CD4-positive, alpha-beta T cell treated with Interleukin-10 for 1 hour (primary cell): Measurements from ENCODE around the gene ZSCAN1.

Source experiments
- DNase-seq: peaks from one replicate; pipeline ENCODE4 v3.0.0-alpha.2; 2020

Gene ZSCAN1

DNA sequence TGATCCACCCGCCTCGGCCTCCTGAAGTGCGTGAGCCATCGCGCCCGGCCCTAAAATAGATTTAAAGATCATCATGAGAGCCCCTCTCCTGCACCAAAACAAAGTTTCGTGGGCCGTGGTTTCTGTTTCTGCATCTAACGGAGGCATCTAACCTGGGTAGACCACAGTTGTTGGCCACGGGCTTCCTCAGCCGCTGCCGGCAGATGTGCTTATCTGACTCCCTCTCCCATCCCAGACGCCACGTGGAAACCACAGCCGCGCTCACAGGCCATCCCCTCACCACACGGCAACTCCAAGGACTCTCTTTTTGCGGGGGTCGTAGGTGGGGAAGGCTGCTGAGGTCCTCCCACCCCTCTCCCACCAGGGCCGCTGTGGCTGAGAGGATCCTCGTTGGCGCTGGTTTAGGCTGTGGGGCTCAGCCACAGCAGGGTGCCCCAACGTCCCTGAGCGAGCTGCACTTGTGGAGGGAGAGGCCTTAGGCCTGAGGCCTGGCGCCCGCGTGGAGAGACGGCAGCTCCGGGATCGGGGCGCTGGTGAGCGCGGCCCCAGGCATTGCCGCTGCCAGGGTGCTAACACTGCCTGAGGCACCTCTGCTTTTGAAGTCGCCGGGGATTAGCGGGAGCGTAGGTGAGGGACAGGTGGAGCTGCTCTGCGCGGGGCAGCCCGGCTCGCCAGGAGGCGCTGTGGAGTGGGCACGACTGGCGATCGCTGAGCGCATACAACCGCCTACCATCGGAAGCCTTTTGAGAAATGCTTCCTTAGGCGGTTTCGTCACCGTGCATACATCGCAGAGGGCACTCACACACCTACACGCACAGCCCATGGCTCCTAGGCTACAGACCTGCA is 8.9 kb downstream of the ZSCAN1 start:
- DNase-seq, result no peak

DNA sequence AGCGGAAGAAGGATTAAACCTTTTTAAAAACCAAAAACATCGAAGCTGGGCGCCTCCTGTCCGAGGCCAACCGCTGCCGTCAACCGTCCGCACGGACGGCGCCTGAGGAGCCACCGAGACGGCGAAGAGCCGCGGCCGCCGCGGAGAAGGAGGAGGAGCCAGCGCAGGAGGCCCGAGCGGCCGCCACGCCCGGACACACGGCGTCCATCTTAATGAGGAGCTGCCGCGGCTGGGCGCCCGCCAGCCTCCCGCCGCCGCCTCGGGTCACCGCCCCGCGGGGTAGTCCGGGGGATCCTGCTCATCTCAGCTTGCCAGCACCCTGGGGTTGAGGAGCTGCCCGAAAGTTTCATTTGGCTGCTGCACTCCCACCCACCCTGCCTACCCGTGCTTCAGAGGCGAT is 10.6 kb downstream of the ZSCAN1 start:
- DNase-seq, result no peak

DNA sequence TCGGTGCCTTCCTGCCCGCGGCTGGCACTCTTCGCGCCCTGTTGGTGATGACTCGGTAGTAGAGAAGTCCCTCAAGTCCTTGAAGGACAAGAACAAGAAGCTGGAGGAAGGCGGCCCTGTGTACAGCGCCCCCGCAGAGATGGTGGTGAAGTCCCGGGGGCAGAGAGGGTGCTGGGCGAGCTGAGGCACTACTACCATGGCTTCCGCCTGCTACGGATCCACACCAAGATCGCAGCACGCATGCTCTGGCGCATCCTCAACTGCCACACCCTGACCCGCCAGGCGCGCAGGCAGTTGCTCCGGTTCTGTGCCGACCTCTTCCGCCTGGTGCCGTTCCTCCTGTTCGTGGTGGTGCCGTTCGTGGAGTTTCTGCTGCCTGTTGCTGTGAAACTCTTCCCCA is 11.1 kb downstream of the ZSCAN1 start:
- no peak for DNase-seq

DNA sequence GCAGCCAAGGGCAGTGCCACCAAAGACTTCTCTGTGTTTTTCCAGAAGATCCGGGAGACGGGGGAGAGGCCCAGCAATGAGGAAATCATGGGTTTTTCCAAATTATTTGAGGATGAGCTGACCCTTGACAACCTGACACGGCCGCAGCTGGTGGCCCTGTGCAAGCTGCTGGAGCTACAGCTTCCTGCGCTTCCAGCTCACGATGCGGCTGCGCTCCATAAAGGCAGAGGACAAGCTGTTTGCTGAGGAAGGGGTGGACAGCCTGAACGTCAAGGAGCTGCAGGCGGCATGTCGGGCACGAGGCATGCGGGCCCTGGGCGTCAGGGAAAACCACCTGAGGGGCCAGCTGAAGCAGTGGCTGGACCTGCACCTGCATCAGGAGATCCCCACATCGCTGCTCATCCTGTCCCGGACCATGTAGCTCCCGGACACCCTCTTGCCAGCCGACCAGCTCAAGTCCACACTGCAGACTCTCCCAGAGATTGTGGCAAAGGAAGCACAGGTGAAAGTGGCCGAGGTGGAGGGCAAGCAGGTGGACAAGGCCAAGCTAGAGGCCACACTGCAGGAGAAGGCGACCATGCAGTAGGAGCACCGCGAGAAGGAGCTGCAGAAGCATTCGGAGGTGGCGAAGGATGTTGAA is 11.7 kb downstream of the ZSCAN1 start:
- DNase-seq, result no peak

DNA sequence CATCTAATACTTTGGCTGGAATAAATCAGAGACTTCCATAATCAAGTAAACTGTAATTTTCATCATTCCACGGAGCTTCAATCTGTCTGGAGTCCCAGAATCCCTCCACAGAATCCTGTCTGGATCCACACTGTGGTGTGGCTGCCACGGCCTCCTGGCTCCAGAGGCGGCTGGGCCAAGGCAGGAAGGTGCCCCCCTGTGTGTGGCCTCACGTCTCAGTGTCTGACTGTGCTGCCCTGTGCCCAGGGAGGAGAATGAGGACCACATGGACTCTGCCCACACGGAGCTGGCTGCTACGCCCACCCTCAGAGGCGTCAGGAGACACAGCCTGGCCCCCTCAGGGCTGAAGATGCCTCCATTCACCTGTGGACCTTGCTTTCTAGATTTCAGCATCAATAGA is 13.0 kb downstream of the ZSCAN1 start:
- no peak for DNase-seq

DNA sequence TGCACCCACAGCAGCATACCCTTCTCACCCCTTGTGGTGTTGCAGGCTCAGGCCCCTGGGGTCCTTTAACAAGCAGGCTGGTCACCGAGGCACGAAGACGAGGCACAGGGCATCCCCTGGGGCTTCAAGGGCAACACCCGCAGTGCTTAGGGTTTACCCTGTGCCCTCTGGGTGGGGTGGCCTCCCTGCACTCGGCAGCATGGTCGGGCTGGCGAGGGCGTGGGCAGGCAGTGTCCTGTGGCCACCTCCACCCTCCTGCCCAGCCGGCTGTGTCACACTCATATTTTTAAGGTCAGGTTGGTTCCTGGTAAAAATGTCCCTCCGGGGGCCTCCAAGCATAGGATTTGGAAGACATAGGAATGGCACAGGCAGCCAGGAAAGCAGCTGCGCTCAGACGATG is 13.8 kb downstream of the ZSCAN1 start:
- no peak for DNase-seq

DNA sequence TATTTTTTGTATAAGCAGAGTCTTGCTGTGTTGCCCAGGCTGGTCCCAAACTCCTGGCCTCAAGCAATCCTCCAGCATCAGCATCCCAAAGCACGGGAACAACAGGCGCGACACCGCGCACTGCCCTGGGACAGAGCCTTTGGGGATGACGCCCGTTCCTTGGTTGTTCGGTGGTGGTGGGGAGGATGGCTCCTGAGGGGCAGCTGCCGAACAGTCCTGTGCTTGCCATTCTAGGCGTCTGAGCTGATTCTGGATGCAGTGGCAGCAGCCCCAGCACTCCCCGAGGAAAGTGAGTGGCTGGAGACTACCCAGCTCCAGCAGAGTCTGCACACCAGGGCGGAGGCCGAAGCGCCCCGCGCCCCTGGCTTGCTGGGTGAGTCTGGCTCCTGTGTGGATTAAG is 18.4 kb downstream of the ZSCAN1 start:
- DNase-seq, result no peak

DNA sequence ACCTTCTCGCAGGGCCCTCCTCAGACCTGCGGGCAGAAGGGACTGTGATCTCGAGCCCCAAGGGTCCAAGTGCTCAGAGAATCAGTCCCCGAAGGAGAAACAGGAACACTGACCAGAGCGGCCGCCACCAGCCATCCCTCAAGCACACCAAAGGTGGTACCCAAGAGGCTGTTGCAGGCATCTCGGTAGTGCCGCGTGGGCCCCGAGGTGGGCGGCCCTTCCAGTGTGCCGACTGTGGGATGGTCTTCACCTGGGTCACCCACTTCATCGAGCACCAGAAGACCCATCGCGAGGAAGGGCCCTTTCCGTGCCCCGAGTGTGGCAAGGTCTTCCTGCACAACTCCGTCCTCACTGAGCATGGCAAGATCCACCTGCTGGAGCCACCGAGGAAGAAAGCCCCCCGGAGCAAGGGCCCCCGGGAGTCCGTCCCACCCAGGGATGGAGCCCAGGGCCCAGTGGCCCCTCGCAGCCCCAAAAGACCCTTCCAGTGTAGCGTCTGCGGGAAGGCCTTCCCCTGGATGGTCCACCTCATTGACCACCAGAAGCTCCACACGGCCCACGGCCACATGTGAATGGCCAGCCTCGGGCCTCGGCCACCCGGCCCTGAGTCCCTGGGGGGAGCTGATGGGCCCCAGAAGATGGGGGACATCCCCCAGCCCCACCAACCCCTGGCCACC is 19.8 kb downstream of the ZSCAN1 start:
- no peak for DNase-seq

DNA sequence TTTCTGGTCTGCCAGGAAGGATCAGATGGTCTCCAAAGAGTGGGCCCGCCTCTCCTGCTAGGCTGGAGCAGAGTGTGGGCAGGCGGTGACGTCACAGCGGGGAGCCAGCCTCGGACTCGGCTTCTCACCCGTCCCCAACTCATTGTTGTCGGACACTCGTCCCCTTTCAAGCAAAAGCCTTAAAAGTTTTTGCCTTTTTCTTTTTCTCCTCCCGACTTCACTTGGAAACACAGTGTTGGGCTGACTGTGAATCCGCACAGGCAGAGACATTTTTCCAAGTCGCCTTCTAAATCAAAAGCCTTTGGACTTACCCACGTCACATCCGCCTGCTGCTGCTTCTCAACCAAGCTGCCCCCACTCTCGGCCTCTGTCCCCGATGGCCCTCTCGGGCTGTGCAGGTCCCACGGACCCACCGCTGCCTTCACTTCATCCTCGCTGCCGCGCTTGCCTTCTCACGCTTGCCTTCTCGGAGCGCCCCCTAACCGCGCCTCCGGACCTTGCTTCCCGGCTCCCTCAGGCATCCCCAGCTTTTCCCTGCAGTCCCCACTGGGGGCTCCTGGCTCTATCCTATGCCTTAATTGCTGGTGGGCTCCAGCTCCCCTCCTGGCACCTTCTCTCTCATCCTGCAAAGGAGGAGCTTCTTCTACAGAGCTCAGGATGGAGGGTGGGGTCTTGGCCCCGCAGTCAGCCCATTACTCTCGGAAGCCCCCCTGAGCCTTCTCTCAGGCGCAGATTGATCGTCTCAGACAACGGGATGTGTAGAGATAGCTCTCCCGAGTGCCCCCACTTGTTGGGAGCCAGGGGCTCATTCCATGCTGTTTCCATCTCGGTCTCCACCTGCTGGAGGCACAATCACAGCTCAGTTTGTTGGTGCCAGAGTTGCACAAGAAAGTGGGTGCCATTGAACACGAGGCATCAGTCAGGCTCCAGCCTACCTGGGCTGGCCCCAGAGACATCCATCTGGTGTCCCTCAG is 21.4 kb downstream of the ZSCAN1 start:
- no peak for DNase-seq

DNA sequence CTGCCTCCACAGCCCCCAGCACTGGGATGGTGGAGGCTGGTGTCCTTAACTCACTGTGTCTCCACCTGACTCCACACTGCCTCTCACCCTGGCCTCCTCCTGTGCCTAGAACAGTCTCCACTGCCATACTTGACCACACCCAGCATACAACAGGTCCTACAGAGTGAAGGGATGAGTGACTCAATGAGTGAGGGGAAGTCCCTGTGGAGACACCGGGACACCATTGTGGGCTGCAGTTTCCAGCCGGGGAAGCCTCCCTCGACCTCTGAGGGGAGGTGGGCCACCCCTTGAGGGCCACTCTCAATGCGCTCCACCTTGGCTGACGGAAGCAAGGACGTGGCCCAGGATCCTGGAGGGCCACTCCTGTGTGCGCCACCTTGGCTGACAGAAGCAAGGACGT is 22.4 kb downstream of the ZSCAN1 start:
- DNase-seq, result no peak

DNA sequence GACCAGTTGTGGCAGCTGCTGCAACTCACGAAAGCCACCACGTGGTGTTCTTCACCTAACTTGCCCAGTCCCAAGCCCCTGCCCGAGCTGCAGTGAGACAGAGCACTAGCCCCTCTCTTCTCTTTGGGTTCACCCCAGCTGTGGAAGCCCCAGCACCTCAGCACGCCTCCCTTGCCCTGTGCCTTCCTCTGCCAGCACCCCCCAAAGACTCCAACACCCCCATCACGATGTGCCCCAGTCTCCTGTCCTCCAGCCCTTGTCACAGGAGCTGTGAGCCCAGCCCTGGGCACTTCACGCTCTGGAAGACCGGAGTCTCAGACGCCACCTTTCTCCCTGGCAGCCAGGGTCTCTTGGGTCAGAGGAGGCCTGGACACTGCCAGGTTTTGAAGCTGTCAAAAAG is 23.0 kb downstream of the ZSCAN1 start:
- DNase-seq, result no peak

DNA sequence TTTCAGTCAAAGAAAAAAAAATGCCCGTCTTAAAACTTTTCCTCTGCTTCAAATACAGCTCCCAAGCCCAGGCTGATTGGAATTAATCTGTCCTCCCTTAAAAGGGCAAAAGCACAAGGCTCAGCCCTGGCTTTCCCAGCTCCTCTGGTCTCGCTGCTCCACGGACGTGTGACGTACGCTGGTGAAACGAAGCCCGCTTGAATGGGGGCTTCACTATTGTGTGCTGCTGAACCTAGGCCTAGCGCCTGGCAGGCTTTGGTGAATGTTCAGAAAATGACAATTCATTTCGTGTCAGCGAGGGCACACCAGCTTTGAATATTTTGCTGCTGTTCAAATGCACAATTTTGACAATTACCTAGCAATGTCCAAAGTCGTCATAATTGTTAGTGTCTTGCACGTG is 24.6 kb downstream of the ZSCAN1 start:
- no peak for DNase-seq

DNA sequence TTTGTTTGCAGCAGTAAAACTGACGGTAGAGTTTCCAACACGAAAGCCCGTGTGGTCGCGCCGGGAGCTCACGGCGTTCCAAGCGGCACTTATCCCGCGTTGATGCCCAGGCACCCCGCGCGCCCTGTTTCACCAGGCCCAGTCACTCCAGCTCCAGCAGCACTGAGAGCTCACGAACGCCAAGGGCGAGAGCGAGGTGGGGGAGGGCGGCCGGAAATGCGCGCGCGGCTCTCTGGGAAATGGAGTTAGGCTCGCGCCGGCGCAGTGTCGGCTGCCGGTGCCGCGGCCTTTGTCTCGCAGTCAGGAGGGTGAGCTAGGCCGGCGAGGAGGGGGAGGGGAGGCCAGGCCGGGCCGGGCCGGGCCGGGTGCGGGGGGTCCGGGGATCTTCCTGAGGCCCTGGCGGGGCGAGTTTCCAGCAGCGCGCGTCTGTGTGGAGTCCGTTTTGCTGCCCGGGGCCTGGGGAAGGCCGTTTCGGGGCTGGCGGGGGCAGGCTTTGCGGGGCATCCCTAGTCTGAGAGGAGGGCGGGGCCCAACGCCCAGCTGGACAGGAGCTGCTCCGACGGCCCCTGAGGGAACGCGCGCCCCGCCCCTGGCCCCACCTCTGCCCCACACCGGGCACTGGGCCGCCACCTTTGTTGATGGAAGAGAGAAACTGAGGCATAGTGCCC is 25.3 kb downstream of the ZSCAN1 start, which contains the start of gene ZNF135:
Gene ZNF135, plus strand, starts transcription at position 280 of the 668 bp plus-strand sequence. CDS start 721 bp downstream, outside the sequence.
- DNase-seq, result peak; percentile 46

DNA sequence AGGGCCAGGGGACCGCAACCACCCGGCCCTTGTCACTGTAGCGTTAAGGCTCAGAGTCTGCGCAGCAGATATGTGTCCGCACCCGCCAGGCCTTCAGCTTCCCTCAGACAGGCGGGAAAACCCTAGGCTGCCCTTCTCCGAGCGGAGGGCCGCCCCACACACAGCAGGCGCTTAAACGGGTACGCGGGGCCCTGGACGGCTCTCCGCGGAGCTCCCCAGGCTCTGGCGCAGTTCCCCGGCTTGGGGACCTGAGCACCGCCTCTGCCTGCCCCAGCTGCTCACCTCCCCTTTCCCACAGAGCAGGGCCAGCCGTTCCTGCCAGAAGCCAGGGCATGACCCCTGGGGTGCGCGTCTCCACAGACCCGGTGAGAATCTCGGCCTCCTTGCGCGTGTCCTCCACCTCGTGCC is 25.9 kb downstream of the ZSCAN1 start:
- no peak for DNase-seq

DNA sequence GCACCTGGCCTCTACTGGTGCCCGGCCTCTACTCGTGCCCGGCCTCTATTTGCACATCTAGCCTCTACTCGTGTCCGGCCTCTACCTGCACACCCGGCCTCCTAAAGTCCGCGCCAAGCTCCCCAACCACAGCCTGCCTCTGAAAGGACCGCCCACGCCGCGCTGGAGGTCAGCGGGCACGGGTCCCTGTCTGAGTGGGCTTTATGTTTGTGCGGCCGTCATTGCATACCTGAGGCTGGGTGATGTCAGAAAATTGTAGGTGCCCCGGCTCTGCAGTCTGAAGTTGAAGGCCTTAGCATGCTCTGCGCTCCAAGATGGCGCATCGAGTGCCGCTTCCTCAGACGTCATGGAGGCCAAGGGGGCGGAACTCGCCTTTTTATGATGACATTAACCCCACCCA is 26.4 kb downstream of the ZSCAN1 start:
- no peak for DNase-seq

DNA sequence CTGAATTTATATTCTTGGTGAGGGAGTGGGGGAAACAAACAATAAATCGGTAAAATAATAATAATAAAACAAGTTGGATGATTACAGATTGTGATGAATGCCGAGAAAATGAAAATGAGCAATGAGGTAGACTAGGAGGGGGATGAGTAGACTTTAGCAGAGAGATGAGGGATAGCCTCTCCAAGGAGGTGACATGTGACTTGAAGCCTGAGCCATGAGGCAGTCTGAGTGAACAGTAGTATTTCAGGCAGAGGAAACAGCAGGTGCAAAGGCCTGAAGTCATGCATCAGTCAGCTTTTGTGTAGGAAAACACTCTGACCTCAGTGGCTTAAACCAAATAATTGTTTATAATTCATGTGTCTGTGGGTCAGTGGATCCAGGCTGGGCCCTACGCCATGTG is 29.9 kb downstream of the ZSCAN1 start:
- DNase-seq, result no peak

DNA sequence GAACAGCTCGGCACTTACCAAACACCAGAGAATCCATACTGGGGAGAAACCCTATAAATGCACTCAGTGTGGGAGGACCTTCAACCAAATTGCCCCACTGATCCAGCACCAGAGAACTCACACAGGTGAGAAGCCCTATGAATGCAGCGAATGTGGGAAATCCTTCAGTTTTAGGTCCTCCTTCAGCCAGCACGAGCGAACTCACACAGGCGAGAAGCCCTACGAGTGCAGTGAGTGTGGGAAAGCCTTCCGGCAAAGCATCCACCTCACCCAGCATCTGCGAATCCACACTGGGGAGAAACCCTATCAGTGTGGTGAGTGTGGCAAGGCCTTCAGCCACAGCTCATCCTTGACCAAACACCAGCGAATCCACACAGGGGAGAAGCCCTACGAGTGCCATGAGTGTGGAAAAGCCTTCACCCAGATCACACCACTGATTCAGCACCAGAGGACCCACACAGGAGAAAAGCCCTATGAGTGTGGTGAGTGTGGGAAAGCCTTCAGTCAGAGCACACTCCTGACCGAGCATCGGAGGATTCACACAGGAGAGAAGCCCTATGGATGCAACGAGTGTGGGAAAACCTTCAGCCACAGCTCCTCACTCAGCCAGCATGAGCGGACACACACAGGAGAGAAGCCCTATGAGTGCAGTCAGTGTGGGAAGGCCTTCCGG is 33.6 kb downstream of the ZSCAN1 start:
- no peak for DNase-seq

DNA sequence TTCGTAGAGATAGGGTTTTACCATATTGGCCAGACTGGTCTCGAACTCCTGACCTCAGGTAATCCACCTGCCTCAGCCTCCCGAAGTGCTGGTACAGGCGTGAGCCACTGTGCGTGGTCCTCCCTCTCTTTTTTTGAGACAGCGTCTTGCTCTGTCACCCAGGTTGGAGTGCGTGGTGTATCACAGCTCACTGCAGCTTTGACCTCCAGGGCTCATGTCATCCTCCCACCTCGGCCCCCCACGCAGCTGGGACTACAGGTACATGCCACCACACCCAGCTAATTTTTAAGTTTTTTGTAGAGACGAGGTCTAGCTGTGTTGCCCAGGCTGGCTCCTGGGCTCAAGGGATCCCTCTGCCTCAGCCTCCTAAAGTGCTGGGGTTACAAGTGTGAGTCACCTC is 46.0 kb downstream of the ZSCAN1 start:
- DNase-seq, result no peak

DNA sequence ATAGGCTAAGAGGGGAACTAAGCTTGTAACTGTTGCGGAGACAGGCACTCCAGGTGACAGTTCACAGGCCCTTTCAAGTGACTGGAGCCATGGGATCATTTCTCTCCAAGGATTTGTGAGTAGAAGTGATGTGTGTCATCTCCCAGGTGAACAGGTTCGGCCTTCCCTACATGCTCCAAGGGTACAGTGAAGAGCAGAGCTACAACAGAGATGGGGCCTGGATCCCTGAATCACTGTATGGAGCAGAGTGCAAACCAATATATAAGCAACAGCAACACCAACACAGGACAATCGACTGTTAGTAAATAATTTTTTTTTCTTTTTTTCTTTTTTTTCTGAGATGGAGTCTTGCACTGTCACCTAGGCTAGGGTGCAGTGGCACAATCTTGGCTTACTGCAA is 49.2 kb downstream of the ZSCAN1 start:
- no peak for DNase-seq

DNA sequence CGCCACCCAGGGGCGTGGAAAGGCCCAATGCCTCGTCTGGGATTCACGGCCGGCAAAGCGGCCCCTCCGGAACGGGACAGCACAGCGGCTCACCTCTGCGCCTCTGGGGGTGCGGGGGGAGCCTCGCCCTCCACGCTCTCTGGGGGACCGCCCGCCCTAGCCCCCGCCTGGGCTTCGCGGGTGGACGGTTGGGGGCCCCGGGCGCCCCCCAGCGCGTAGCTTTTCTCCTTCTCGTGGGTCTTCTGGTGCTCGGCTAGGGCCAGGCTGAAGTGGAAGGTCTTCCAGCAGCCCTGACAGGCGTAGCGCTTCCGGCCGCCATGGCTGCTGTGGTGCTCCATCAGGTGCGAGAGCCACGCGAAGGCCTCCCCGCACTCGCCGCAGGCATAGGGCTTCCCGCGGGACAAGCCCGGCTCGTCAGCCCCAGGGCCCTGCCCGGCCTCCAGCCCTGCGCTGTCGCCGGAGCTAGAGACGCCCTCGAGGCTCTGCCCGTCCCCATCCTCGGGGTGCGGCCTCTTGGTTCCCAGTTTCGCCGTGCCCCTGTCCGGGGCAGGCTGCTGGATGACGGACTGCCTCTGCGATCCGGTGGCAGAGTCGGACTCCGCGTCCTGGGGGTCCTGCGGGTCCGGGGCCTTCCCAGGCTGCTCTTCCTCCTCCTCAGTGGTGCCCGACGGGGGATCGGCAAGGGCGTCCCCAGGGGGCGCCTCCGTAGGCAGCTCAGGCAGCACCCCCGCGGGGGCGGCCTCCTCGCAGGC is 50.9 kb downstream of the ZSCAN1 start:
- DNase-seq, result no peak

DNA sequence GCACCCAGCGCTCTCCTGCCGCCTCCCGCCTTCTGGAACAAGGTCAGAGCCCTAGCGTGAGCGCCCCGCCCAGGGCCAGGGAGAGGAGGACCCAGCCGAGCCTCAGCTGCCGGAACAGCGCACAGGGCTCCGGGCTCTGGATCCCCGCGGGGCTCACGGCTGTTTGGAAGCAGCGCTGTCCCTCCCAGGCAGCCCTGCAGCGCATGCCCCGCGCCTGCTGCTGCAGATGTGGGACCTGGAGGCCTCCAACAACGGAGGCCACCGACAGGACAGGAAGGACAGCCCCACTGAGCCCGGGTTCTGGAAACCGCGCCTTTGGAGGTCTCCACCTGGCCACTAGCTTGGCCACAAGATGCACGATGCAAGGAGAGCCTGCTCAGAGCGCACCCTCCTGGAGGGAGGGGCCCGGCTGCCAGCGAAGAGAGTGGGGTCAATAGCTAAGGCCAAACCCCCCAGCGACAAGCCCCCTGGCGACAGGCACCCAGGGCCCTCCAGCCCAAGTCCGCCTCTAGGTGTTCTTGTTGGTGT is 51.6 kb downstream of the ZSCAN1 start:
- no peak for DNase-seq
